NT2/D1 (cell line): Measurements from ENCODE around the gene ZXDA.
A peak's percentile ranks its signal among the peaks of the same experiment; 100 is the strongest.
"Not testable (repeated sequence)": the region's sequence is repeated elsewhere in the genome, so short reads cannot be mapped to it uniquely, and the experiment has no call there.

Experiments
- DNase-seq: peaks from one replicate; pipeline ENCODE4 v3.0.0-alpha.2; 2011; ENCODE audit warnings: low read depth, low spot score
- H3K27me3 ChIP-seq: 2 replicates; pipeline ENCODE4 v1.6.0; 2011; ENCODE audit warnings: mild to moderate bottlenecking; ENCODE audit not compliant: insufficient read length, insufficient read depth
- H3K36me3 ChIP-seq: 2 replicates; pipeline ENCODE4 v1.6.1; 2011; ENCODE audit warnings: mild to moderate bottlenecking, low read length, mixed read lengths; ENCODE audit not compliant: insufficient read depth, insufficient read length
- H3K4me1 ChIP-seq: 2 replicates; pipeline ENCODE4 v1.5.1; 2011; ENCODE audit not compliant: insufficient read depth, insufficient read length
- H3K4me3 ChIP-seq: 2 replicates; pipeline ENCODE4 v1.5.1; 2011; ENCODE audit warnings: low read depth; ENCODE audit not compliant: insufficient read length
- H3K9ac ChIP-seq: 2 replicates; pipeline ENCODE4 v1.6.0; 2011; ENCODE audit warnings: low read depth; ENCODE audit not compliant: insufficient read length
- H3K9me3 ChIP-seq: 2 replicates; pipeline ENCODE4 v1.5.1; 2011; ENCODE audit warnings: mild to moderate bottlenecking, low read length; ENCODE audit not compliant: insufficient read depth
- SUZ12 ChIP-seq: IDR thresholded peaks from 2 replicates; pipeline ENCODE4 v1.6.1; 2011; ENCODE audit not compliant: insufficient read length, insufficient read depth; ENCODE audit errors: extremely low read depth
- YY1 ChIP-seq: IDR thresholded peaks from 2 replicates; pipeline ENCODE4 v1.6.1; 2011; ENCODE audit not compliant: insufficient read length, insufficient read depth
- ZNF274 ChIP-seq: IDR thresholded peaks from 2 replicates; pipeline ENCODE4 v1.6.1; 2011; ENCODE audit warnings: mild to moderate bottlenecking, low read depth, low read length

ZXDA gene

DNA sequence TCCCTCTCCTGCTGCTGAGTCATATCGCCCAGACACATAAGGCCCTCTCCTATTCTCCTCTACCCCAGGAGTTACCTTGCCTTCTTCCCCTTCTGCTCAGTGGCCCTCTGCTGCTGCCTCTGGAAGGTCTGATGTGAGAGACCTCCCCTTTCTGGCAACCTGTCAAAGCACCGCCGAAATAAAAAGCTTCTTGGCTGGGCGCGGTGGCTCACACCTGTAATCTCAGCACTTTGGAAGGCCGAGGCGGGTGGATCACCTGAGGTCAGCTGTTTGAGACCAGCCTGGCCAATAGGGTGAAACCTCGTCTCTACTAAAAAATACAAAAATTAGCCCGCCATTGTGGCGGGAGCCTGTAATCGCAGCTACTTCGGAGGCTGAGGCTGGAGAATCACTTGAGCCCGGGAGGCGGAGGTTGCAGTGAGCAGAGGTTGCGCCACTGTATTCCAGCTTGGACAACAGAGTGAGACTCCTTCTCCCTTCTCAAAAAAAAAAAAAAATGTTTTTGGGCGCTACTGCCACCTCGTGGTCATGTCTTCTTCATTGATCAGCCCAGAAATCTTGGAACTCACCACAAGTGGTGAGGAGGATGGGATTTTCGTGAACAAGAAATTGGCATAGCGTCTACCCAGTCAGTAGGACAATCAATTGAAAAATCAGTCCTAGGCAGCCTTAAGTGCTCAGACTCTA is 8.6 kb upstream of the ZXDA start:
- H3K36me3 ChIP-seq: no peaks in the 10 kb centered on the region
- TF ChIP-seq YY1 (no peak), SUZ12 (no peak), ZNF274 (no peak)
- no peak overlapping the region for H3K4me3 ChIP-seq
- H3K9me3 ChIP-seq: no peaks in the 10 kb centered on the region
- H3K4me1 ChIP-seq: no peaks in the 10 kb centered on the region
- no peaks in the 10 kb centered on the region for H3K27me3 ChIP-seq
- no peak for DNase-seq
- H3K9ac ChIP-seq: no peak overlapping the region

DNA sequence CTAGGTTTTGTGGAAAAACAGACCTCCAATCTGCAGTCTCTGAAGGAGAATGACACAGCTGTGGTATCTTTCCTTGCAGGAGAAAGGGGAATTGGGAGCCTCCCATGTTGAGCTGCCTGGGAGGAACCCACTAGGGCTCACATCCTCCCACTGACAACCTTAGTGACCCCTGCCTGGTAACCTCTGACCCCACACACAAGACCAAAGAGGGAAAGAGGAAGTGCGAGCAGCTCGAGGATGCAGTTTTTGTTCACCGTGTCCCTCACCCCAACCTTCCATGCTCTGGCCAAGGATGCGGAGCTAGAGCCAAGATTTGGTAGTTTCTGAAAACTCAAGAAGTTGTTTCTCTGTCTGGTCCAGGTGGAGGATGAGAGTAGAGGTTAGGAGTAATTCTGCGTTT is 5.4 kb upstream of the ZXDA start:
- Histone ChIP-seq H3K27me3 (no peaks in the 10 kb centered on the region), H3K9ac (no peak overlapping the region), H3K4me1 (no peaks in the 10 kb centered on the region), H3K36me3 (no peaks in the 10 kb centered on the region), H3K9me3 (no peaks in the 10 kb centered on the region), H3K4me3 (no peak overlapping the region)
- DNase-seq: no peak
- TF ChIP-seq YY1 (no peak), SUZ12 (no peak), ZNF274 (no peak)

DNA sequence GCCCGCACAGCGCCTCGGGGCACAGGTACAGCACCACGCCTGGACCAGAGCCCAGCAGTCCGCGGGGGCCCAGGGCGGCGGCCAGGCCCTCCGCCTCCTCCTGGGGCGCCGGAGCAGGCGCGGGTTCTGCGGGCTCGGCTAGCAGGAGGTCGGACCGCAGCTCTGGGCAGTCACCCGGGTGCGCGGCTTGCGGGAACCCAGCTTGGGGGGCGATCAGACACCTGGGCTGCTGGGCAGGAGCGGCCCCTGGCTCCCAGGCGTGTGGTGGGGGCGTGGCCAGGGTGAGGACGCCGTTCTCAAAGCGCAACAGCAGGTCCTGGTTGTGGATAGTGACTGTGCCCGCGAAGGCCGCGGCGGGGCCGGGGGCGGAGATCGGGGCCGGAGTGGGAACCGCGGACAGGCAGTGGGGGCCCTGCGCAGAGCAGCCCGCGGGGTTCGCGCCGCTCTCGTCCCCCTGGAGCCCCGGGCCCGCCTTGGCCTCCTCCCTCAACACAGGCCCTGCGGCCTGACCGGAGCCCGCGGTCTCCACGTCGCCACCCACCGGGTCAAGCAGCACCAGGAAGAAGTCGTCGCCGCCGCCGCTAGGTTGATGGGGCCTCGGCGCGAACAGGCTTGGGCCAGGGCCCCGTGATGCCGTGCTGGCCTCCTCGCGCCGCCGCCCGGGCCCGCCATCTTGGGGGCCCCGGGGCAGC is 517 bp downstream of the ZXDA start:
- H3K4me1 ChIP-seq, H3K36me3 ChIP-seq, H3K27me3 ChIP-seq, DNase-seq, H3K9me3 ChIP-seq: not testable (repeated sequence)
- H3K4me3 ChIP-seq: peak overlapping the region; percentile 45
- H3K9ac ChIP-seq: peak overlapping the region; percentile 64

DNA sequence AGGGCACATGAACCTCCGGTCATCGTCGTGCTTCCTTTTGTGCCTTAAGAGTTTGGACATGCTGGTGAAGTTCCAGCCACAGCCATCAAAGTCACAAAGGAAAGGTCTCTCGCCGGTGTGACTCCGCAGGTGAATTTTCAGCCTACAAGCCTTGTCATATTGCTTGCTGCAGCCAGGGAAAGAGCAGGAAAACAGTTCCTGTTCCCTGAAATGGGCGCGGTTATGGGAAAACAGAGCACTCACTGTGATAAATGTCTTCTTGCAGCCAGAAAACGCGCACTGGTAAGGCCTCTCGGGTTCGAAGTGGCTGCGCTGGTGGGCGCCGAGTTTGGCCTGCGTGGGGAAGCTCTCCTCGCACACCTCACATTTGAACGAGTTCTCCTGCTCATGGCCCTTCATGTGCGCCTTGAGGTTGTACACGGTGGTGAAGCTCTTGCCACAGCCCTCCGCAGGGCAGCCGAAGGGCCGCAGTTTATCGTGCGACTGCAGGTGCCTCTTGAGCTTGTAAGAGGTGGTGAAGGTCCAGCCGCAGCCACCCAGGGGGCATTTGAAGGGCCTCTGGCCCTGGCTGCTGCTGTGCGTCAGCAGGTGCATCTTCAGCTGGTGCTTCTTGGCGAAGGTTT is 1.2 kb downstream of the ZXDA start:
- not testable (repeated sequence) for DNase-seq, H3K36me3 ChIP-seq, H3K4me1 ChIP-seq, H3K27me3 ChIP-seq, H3K9me3 ChIP-seq
- peak overlapping the region; percentile 45 for H3K4me3 ChIP-seq
- H3K9ac ChIP-seq: peak overlapping the region; percentile 32

DNA sequence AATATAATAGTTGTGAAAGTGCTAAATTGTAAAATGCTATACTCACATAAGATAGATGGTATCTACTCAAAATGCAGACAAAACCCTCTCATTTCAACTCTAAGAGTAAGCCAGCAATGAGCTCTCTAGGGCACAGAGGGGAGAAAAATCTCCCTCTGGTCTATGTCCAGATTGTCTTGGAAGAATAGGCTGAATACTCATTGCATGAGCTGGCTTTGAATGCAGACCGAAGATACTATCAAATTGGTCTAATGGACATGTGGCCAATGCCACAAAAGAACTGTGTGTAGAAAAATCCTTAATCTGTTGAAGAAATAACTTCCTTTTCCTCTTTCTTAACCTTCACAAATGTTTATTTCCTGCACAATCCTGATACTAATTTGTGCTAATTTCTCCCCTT is 3.5 kb downstream of the ZXDA start:
- no peak for DNase-seq
- Histone ChIP-seq H3K9me3 (no peaks in the 10 kb centered on the region), H3K4me3 (no peak overlapping the region), H3K4me1 (no peaks in the 10 kb centered on the region), H3K9ac (no peak overlapping the region), H3K36me3 (peaks cover 2% of the 10 kb centered on the region), H3K27me3 (no peaks in the 10 kb centered on the region)
- TF ChIP-seq ZNF274 (no peak), SUZ12 (no peak), YY1 (no peak)

DNA sequence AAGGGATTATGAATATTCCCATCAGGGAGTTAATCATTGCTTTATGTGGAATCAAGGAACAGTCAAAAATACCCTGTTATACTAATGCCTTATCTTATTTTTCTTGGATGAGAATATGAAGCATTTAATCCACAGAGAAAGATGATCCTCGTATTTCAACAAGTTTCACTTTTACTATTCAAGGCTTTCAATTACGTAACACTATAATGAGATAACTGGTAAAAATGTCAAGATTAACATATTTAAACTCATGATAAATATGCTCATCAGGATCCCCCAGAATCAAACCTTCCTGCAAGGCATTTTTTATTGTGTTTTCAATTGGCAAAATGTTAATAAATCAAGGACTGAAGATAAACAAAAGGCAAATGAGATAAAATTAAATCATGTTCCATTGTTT is 5.1 kb downstream of the ZXDA start:
- H3K36me3 ChIP-seq: peaks cover 2% of the 10 kb centered on the region
- H3K27me3 ChIP-seq: no peaks in the 10 kb centered on the region
- no peak overlapping the region for H3K4me3 ChIP-seq
- DNase-seq: no peak
- H3K4me1 ChIP-seq: no peaks in the 10 kb centered on the region
- H3K9me3 ChIP-seq: no peaks in the 10 kb centered on the region
- TF ChIP-seq SUZ12 (no peak), ZNF274 (no peak), YY1 (no peak)
- no peak overlapping the region for H3K9ac ChIP-seq

DNA sequence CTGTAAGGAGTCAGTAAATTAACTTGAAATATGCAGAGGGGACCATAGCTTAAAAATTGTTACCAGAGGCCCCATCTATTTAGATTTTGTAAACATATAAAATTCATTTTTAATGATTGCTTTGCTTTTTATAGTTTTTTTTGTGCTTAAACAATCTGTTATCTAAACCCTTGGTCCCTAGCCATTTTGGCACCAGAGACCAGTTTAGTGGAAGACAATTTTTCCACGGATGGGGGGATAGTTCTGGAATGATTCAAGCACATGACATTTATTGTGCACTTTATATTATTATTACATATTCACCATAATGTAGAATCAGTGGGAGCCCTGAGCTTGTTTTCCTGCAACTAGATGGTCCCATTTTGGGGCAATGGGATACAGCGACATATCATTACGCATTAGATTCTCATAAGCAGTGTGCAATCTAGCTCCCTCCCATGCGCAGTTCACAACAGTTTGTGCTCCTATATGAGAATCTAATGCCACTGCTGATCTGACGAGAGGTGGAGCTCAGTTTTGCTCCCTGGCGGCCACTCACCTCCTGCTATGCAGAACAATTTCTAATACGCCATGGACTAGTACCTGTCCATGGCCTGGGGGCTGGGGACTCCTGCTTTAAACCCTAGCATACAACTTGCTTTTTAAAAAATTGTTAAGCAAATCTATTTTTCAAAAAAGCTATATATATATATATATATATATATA is 5.9 kb downstream of the ZXDA start:
- Histone ChIP-seq H3K9ac (no peak overlapping the region), H3K36me3 (peaks cover 2% of the 10 kb centered on the region), H3K4me3 (no peak overlapping the region), H3K27me3 (no peaks in the 10 kb centered on the region), H3K9me3 (no peaks in the 10 kb centered on the region), H3K4me1 (no peaks in the 10 kb centered on the region)
- DNase-seq: no peak
- TF ChIP-seq ZNF274 (no peak), SUZ12 (no peak), YY1 (no peak)
